Loucy (cell line): ENCODE data around the gene FCGR2B.

Source experiments
- H2AFZ ChIP-seq: fragments of 200-600 bp; sonication (generic); 2 replicates; pipeline ENCODE4 v1.6.0; 2016; ENCODE audit warnings: antibody characterized with exemption, mild to moderate bottlenecking, low read length, moderate library complexity
- H3F3A ChIP-seq: fragments of 200-600 bp; 2 replicates; pipeline ENCODE4 v1.6.0; 2016; ENCODE audit warnings: antibody characterized with exemption, low read depth, mild to moderate bottlenecking
- H3K27me3 ChIP-seq: fragments of 200-600 bp; sonication (generic); 2 replicates; pipeline ENCODE4 v1.6.1; 2014; ENCODE audit warnings: low read length, mild to moderate bottlenecking; ENCODE audit not compliant: insufficient read depth, poor library complexity, severe bottlenecking
- H3K36me3 ChIP-seq: fragments of 200-600 bp; sonication (generic); 2 replicates; pipeline ENCODE4 v1.6.1; 2016; ENCODE audit warnings: low read length; ENCODE audit not compliant: insufficient read depth
- H3K4me1 ChIP-seq: fragments of 200-600 bp; sonication (generic); 2 replicates; pipeline ENCODE4 v1.5.1; 2014; ENCODE audit warnings: low read length, mild to moderate bottlenecking; ENCODE audit not compliant: insufficient read depth, poor library complexity, severe bottlenecking
- H3K4me2 ChIP-seq: fragments of 200-600 bp; sonication (generic); 2 replicates; pipeline ENCODE4 v1.6.0; 2014; ENCODE audit warnings: antibody characterized with exemption, low read length, low read depth, mild to moderate bottlenecking; ENCODE audit not compliant: poor library complexity, severe bottlenecking
- H3K4me3 ChIP-seq: fragments of 200-600 bp; sonication (generic); 2 replicates; pipeline ENCODE4 v1.5.1; 2014; ENCODE audit warnings: low read length, mild to moderate bottlenecking, mixed read lengths; ENCODE audit not compliant: poor library complexity, severe bottlenecking
- H3K79me2 ChIP-seq: fragments of 200-600 bp; sonication (generic); 2 replicates; pipeline ENCODE4 v1.6.1; 2014; ENCODE audit warnings: low read length; ENCODE audit not compliant: insufficient read depth
- H3K9ac ChIP-seq: fragments of 200-600 bp; sonication (generic); 2 replicates; pipeline ENCODE4 v1.6.0; 2014; ENCODE audit warnings: mild to moderate bottlenecking, low read depth, low read length, moderate library complexity; ENCODE audit not compliant: poor library complexity, severe bottlenecking
- H3K9me2 ChIP-seq: fragments of 200-600 bp; sonication (generic); replicated peaks from 2 replicates; pipeline ENCODE4 v1.6.1; 2016; ENCODE audit warnings: low read depth, low read length, mixed read lengths
- H3K9me3 ChIP-seq: fragments of 200-600 bp; sonication (generic); 2 replicates; pipeline ENCODE4 v1.6.1; 2014; ENCODE audit warnings: mild to moderate bottlenecking, antibody characterized with exemption, low read length, low read depth; ENCODE audit not compliant: insufficient read depth
- H4K20me1 ChIP-seq: fragments of 200-600 bp; sonication (generic); 2 replicates; pipeline ENCODE4 v1.6.0; 2014; ENCODE audit warnings: antibody characterized with exemption, low read length, mild to moderate bottlenecking; ENCODE audit not compliant: insufficient read depth, poor library complexity, severe bottlenecking
- EZH2phosphoT487 ChIP-seq: fragments of 200-600 bp; IDR thresholded peaks from 2 replicates; pipeline ENCODE4 v1.6.1; 2018; ENCODE audit warnings: antibody characterized with exemption, mild to moderate bottlenecking, moderate library complexity, borderline replicate concordance
- TF ChIP-seq, protein P1 (sequence below): fragments of 200-600 bp; sonication (generic); conservative IDR thresholded peaks from 2 replicates; pipeline ENCODE4 v1.5.1; 2014; ENCODE audit warnings: mild to moderate bottlenecking, antibody characterized with exemption, low read length

The FCGR2B gene

DNA sequence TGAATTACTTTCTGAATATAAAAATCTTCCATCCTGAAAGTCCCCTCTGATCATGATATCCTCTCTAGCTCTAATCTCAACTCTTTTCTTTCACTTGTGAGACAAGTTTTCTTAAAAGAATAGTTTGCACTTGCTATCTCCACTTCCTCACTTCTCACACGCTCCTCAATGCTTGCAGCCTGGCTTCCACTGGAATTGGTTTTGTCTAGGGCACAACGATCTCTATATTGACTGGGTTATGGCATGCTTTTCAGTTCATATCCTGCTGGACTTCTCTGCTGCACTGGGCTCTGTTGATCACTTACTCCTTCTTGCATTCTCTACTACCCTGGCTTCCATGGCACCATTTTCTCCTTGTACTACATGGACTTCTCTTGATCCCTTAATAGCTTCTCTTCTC lies 44.6 kb downstream of the FCGR2B start:
- no peak overlapping the region for H3K4me3 ChIP-seq
- no peaks in the 10 kb centered on the region for H3K79me2 ChIP-seq
- no peak overlapping the region for H3K4me2 ChIP-seq

DNA sequence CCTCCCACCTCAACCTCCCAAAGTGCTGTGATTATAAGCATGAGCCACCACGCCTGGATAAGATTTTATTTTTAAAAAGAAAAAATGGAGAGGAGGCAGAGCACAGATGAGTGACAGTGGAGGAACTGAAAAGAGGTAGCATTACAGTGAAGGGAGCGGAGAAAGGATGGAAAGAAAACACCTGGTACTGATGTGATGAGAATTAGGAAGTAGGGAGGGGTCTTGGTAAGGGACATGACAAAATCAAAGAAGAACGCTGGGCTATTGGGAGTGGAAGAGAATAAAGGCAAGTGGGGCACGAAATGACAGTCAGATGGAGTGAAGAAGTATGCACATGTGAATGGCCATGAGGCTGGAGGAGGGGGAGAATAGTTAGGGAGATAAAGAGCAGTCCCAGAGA lies 46.4 kb downstream of the FCGR2B start:
- H3K4me2 ChIP-seq, result no peak overlapping the region
- H3F3A ChIP-seq, result no peaks in the 10 kb centered on the region
- H3K9ac ChIP-seq, result no peak overlapping the region
- H2AFZ ChIP-seq, result no peak overlapping the region
- H3K9me2 ChIP-seq, result no peaks in the 10 kb centered on the region
- TF ChIP-seq, protein P1, sequence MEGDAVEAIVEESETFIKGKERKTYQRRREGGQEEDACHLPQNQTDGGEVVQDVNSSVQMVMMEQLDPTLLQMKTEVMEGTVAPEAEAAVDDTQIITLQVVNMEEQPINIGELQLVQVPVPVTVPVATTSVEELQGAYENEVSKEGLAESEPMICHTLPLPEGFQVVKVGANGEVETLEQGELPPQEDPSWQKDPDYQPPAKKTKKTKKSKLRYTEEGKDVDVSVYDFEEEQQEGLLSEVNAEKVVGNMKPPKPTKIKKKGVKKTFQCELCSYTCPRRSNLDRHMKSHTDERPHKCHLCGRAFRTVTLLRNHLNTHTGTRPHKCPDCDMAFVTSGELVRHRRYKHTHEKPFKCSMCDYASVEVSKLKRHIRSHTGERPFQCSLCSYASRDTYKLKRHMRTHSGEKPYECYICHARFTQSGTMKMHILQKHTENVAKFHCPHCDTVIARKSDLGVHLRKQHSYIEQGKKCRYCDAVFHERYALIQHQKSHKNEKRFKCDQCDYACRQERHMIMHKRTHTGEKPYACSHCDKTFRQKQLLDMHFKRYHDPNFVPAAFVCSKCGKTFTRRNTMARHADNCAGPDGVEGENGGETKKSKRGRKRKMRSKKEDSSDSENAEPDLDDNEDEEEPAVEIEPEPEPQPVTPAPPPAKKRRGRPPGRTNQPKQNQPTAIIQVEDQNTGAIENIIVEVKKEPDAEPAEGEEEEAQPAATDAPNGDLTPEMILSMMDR, result no peak
- no peak for TF ChIP-seq EZH2phosphoT487
- H3K4me3 ChIP-seq, result no peak overlapping the region
- no peaks in the 10 kb centered on the region for H3K4me1 ChIP-seq
- H3K27me3 ChIP-seq, result no peaks in the 10 kb centered on the region
- H3K36me3 ChIP-seq, result no peaks in the 10 kb centered on the region
- no peaks in the 10 kb centered on the region for H4K20me1 ChIP-seq
- no peaks in the 10 kb centered on the region for H3K9me3 ChIP-seq
- H3K79me2 ChIP-seq, result no peaks in the 10 kb centered on the region

More for the DNA sequence above, 44.6 kb downstream of the FCGR2B start:
- H3K9me2 ChIP-seq, result no peaks in the 10 kb centered on the region
- H2AFZ ChIP-seq, result no peak overlapping the region
- no peak overlapping the region for H3K9ac ChIP-seq
- H4K20me1 ChIP-seq, result no peaks in the 10 kb centered on the region
- H3F3A ChIP-seq, result no peaks in the 10 kb centered on the region
- H3K9me3 ChIP-seq, result no peaks in the 10 kb centered on the region
- no peaks in the 10 kb centered on the region for H3K27me3 ChIP-seq
- no peak for TF ChIP-seq EZH2phosphoT487
- TF ChIP-seq, protein P1, result no peak
- H3K36me3 ChIP-seq, result no peaks in the 10 kb centered on the region
- H3K4me1 ChIP-seq, result no peaks in the 10 kb centered on the region

DNA sequence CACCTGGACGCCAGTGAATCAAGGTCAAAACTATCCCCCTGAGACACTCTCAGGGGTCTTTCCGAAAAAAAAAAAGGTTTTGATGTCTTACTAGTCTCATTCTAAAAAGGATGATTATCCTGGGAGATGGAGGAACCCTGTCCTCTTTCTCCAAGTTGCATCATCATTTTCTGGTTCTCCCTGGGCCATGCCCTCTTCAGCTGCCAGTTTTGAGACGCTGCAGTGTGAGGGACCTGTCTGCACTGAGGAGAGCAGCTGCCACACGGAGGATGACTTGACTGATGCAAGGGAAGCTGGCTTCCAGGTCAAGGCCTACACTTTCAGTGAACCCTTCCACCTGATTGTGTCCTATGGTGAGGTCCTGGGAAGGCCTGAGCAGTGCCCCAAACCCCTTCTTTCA lies 47.6 kb downstream of the FCGR2B start:
- H3K4me1 ChIP-seq, result no peaks in the 10 kb centered on the region
- H4K20me1 ChIP-seq, result no peaks in the 10 kb centered on the region
- H3K4me3 ChIP-seq, result no peak overlapping the region
- H3K9ac ChIP-seq, result no peak overlapping the region
- no peak overlapping the region for H3K4me2 ChIP-seq
- H3K9me2 ChIP-seq, result no peaks in the 10 kb centered on the region
- H3K79me2 ChIP-seq, result no peaks in the 10 kb centered on the region
- H3K27me3 ChIP-seq, result no peaks in the 10 kb centered on the region
- H3K9me3 ChIP-seq, result no peaks in the 10 kb centered on the region
- no peaks in the 10 kb centered on the region for H3F3A ChIP-seq
- H2AFZ ChIP-seq, result no peak overlapping the region
- no peaks in the 10 kb centered on the region for H3K36me3 ChIP-seq
- TF ChIP-seq, protein P1, result no peak
- no peak for TF ChIP-seq EZH2phosphoT487
